GM21367 (cell line): ENCODE results near the gene ENG.
A peak's percentile ranks its signal among the peaks of the same experiment; 100 is the strongest.

Experiments used
- ATAC-seq: cut with Tn5 transposase; IDR thresholded peaks from one replicate; pipeline ENCODE4 v1.9.1; 2021; ENCODE audit not compliant: unreplicated experiment

ENG gene

DNA sequence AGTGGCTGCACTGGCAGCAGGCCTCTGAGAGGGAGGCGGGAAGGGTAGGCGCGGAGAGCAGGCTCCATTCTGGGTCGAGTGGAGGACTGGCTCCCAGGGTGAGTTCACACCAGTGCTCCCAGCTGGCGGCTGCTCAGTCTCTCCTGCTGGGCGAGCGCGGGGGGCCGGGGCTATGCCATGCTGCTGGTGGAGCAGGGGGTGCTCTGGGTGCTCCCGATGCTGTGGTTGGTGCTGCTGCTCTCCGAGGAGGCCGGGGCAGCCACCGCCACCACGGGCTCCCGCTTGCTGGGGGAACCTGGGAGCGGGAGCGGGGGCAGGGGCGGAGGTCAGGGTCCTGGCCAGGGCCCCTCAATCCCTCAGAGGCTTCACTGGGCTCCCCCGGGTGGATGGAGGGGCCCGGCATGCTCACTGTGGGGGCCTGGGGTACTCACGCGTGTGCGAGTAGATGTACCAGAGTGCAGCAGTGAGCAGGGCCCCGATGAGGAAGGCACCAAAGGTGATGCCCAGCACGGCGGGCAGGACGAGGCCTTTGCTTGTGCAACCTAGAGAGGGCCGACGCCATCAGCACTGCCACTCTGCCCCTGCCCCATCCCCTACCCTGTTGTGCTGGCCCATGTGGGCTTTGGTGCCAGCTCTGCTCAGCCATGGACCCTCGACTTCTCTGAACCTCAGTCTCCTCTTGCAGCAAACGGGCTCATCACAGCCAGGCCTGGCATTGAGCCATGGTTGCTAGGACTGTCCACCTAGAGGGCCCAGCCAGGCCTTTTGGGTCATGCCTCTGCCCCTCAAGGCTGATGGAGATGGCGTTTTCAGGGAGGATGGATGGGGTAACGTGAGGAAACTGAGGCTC lies 38.7 kb downstream of the ENG start:
- ATAC-seq = no peak

- no peak for ATAC-seq
These were observed 39.6 kb downstream of the ENG start for GRCh38 chr9:127814619-127815511.

DNA sequence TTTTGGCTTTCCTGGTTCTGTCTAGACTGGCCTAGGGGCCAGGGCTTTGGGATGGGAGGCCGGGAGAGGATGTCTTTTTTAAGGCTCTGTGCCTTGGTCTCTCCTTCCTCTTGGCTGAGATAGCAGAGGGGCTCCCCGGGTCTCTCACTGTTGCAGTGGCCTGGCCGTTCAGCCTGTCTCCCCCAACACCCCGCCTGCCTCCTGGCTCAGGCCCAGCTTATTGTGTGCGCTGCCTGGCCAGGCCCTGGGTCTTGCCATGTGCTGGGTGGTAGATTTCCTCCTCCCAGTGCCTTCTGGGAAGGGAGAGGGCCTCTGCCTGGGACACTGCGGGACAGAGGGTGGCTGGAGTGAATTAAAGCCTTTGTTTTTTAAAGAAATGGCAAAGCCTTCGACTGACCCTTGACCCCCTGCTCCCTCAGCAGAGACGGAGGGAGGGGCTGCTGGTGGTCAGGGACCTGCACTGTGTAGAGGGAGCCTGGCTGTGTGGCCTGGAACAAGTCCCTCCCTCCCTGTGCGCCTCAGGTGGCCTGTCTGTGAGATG lies 40.7 kb downstream of the ENG start:
- ATAC-seq = no peak

- ATAC-seq = no peak
These were observed 41.4 kb downstream of the ENG start for GRCh38 chr9:127812936-127813675.

DNA sequence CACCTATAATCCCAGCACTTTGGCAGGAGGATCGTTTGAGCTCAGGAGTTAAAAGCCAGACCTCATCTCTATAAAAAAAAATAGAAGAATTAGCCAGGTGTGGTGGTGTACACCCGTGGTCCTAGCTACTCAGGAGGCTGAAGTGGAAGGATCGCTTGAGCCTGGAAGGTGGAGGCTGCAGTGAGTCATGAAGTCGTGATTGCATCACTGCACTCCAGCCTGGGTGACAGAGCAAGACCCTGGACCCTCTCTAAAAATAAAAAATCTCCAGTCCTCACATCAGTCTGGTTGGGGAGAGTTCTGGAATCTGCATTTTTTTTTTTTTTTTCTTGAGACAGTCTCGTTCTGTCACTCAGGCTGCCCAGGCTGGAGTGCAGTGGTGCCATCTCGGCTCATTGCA lies 42.4 kb downstream of the ENG start:
- no peak for ATAC-seq

- ATAC-seq = no peak
These were observed 43.9 kb downstream of the ENG start for GRCh38 chr9:127810378-127811187.

DNA sequence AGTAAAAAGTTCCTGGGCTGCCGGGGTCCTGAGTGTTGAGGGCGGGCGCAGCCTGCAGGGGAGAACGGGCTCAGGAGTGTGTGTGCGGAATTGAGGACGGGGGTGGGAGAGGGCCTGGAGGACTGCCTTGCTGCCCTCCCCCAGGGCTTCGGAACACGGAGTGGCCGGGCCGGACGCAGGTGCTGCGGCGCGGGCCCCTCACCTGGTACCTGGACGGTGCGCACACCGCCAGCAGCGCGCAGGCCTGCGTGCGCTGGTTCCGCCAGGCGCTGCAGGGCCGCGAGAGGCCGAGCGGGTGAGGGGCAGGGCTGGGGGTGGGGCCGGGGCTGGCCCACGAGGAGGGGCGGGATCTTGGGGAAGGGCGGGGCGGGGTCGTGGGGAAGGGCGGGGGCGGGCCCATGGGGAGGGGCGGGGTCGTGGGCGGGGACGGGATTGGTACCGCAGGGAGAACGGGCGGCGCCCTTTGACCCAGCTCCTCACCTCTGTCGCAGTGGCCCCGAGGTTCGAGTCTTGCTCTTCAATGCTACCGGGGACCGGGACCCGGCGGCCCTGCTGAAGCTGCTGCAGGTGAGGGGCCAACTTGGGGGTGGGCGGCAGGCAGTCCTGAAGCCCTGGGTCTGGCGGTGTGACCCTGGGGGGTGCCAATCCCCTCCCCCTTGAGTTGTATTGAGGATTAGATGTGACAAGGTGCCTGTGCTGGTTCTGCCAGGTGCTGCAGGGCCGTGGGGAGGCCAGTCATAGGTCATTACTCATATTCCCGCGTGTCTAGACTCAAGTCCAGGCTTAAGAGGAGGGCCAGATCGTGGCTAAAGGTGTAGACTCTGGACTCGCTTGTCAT lies 44.7 kb downstream of the ENG start:
- ATAC-seq = no peak

DNA sequence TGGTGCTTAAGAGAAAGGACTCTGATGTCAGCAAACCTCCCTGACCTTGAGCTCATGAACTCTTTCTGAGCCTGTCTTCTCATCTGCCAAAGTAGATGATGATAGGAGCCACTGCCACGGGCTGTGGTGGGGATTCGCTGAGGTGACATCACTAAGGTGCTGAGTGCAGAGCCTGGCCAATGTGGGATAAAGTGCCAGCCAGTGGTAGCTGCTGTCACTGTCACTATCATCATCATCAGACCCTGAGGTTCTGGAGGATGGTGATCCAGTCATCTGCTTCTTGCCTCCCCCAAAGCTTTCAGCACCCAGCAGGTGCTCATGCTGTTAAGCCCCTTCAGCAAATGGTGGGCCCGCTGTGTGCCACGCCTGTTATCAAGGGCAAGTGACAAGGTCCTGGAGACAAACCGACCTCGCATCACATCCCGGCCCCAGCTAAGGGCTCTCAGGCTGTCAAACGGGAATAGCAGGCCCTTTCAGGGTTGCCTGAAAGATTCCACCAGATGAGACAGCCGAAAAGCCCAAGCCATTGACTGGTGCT lies 45.4 kb downstream of the ENG start:
- ATAC-seq = no peak

DNA sequence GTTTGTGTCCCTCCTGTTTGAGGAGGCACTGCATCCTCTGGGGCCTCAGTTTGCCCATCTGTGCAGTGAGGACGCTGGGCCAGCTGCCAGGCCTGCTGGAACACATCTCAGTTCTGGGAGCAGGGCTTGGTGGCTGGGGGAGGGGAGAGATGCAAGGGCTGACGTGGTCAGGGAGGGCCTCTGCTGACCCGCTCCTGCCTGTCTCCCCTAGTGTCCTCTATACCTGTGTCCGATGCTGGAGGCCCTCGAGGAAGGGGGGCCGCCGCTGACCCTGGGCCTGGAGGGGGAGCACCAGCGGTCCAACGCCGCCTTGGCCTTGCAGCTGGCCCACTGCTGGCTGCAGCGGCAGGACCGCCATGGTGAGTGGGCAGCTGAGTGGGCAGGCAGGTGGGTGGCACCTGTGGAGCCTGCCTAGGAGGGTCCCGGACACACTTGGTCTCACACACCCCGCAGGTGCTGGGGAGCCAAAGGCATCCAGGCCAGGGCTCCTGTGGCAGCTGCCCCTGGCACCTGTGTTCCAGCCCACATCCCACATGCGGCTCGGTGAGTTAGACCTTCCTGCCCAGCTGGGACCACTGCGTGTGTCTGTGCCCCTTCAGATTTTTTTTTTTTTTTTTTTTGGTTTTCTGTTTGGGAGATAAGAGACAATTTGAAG lies 46.0 kb downstream of the ENG start:
- ATAC-seq = no peak

GRCh38 chr9:127806871-127807270 lies 47.6 kb downstream of the ENG start:
- ATAC-seq = no peak

GRCh38 chr9:127805620-127806019 lies 48.8 kb downstream of the ENG start:
- ATAC-seq = no peak

GRCh38 chr9:127803507-127804352 lies 50.7 kb downstream of the ENG start:
- no peak for ATAC-seq

DNA sequence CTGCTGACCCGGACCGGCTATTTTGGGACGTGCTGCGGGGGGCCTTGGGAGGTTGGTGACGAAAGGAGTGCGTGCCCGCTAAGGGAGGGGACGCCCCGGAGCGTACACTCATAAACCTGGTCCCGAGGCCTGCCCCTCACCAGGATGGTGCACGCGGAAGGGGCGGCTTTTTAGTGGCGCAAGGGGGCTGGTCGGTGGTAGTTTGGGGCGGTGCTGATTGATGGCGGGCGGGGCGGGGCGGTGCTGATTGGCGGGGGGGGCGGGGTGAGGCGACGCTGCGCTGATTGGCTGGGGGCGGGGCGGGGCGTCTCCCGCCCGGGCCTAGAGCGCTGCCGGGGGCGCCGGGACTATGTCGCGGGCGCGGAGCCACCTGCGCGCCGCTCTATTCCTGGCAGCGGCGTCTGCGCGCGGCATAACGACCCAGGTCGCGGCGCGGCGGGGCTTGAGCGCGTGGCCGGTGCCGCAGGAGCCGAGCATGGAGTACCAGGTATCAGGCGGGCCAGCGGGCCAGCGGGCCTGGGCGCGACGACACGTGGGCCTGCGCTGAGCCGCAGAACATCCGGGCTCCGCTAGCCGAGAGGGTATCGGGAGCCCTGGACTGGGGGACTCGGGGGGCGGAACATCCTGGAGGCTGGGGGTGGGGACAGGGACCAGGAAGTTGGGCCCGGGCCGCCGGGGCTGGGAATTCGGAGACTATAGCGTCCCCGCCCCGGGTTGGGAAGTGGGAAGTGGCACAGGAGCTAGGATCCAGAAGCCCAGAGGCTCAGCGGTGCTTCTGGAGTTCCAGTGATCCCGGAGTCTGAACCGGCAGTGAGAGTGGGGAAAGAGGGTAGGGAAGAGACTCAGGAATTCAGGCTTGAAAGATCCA lies 51.6 kb downstream of the ENG start, which contains the start of gene FPGS:
Gene FPGS, plus strand, starts transcription at position 307 of the 868 bp plus-strand sequence. Its CDS starts 43 bp downstream, at position 350.
- ATAC-seq = peak; percentile 61

GRCh38 chr9:127801955-127802575 lies 52.4 kb downstream of the ENG start:
- no peak for ATAC-seq

DNA sequence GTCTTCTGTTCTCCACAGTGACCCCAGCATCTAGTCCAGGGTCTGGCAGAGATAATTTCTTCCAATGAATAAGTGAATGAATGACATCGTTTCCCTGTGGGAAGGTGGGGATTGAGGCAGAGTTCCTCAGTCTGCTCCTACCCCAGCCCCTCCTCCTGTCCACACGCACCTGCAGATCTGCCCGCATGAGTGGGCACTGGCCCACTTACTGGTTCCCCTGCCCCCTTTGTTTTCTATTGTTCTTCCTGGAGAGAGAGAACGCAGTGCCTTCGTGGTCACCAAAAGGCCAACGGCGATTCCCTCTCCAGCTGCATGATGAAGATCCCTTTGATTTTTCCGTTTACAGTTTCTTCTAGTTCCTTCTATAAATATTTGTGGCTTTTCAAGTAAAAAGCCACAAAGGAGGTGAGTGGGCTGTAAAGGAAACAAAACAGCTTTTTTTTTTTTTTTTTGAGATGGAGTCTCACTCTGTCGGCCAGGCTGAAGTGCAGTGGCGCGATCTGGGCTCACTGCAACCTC lies 57.5 kb downstream of the ENG start:
- no peak for ATAC-seq
